ENCODE results near the gene HOXA10. TPM values are rescaled to one million over a fixed set of nuclear protein-coding genes. Genes with fewer than 3 reads are reported as not detected.

HOXA10 gene
- total RNA-seq, result not detected in 2 replicates

DNA sequence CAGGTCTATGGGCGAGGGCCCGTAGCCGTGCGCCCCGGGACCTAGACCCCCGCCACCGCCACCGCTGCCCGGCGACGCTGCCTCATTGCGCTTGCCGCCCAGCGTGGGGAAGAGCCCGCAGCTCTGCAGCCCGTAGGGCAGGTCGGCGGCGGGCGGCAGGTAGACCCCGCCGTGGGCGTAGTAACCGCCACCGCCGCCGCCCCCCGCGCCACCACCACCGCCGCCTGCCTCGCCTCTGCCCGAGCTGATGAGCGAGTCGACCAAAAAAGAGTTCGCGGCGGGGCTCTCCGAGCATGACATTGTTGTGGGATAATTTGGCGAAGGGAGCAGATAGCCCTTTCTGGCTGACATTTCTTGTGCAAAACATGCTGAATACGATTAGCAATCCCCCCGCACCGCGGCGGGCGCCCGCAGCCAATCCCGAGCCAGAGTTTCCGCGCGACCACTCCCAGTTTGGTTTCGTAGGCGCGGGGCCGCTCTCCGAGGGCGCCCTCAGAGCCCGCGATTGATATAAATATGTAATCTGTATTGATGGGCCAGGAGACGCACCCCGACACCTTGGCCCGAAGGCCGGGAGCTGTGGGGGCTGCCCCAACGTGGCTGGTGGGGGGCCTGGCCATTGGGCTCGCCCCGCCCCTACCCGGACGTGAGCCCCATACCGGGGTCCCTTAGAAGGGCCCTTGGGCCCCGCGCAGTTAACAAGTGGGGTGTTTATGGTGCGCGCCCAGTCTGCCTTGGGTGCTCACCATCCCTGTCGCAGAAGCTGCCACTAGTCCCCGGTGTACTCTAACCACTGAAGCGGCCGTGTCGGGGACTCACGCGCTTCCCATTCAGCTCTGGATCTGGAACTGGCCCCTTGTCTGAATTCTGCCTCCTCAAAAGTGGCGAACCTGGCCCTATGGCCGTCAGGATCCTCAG, at the start of gene HOXA10:
Gene HOXA10, minus strand, starts transcription at position 365 of the 918 bp plus-strand sequence. Its CDS starts 14 bp downstream, at position 351.

DNA sequence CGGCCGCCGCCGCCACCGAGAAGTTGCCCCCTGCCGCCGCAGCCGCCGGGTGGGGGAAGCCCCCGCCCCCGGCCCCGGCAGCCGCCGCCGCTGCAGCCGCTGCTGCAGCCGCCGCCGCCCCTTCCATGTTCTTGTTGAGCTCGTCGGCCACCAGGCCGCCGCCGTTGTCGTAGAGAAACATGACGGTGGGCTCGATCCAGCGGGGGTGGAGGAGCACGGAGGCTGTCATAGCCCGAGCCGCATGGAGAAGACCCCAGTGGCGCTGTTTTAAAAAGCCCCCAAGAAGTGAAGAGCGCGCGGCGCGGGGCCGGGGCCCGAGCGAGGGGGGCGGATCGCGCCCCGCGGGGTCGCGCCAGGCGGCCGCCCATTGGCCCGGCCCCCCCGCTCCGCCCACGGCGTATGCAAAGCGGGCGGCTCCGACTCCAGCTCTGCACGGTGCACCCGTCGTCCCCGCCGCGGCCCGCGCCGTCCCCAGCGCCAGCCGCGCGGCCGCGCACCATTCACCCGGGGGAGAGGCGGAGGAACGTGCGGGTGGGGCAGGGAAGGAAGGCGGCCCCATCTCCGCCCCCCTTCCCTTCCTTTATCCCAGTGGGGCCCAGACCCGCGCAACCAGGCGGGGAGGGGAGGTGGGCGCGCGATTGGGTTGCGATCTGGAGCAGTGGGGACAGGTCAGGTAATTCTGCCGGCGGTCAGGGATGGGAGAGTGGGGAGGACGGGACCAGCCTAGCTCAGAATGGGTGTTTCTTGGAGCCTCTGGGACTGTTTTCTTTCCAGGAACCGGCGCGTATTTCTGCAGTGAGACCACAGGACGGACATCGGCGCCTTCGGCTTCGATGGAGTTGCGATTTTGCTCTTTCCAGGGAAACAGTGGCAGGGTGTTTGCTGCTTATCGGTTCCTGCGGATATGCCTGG, 26.0 kb upstream of the HOXA10 start, which contains the start of gene HOXA13:
Gene HOXA13, minus strand, starts transcription at position 243 of the 912 bp plus-strand sequence. Its CDS starts 14 bp downstream, at position 229.

DNA sequence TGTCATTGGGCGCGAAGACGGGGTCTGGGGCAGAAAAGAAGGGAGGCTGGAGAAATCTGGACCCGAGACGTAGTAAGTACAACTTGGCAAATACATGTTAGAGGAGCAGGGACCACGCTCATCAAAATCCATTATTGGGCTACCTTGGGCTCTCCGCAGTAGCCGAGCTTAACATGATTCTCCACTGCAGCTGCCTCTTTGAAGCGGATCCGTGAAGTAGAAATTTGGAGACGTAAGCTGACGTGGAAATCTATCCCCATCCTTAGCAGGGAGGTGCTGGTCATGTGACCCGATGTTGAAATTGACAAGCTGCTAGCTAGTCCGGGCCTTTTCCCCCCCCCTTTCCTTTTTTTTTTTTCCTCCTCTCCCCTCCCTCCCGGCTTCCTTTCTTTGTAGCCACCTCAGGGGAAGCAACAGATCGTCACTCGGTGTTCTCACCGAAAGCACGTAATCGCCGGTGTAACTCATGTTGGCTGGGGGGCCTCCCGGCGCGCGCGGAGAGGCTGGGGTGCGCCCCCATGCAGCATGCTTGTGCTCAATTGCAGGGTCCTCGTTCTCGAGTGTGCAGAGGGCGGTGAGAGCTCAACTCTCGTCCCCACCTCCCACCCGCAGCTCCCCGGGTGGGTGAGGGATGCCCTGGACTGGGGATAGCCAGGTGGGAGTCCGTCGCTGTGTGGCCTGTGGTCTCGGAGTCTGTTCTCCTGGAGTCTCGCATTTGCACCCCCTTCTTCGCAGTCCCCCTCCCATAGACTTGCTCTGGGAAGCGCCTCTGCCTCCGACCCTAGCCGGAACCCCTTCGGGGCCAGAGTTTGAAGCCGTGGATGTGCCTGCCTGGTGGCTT, 11.1 kb upstream of the HOXA10 start, which contains the start of gene HOXA11:
Gene HOXA11, minus strand, starts transcription at position 220 of the 841 bp plus-strand sequence. Its CDS starts 88 bp downstream, at position 132.

DNA sequence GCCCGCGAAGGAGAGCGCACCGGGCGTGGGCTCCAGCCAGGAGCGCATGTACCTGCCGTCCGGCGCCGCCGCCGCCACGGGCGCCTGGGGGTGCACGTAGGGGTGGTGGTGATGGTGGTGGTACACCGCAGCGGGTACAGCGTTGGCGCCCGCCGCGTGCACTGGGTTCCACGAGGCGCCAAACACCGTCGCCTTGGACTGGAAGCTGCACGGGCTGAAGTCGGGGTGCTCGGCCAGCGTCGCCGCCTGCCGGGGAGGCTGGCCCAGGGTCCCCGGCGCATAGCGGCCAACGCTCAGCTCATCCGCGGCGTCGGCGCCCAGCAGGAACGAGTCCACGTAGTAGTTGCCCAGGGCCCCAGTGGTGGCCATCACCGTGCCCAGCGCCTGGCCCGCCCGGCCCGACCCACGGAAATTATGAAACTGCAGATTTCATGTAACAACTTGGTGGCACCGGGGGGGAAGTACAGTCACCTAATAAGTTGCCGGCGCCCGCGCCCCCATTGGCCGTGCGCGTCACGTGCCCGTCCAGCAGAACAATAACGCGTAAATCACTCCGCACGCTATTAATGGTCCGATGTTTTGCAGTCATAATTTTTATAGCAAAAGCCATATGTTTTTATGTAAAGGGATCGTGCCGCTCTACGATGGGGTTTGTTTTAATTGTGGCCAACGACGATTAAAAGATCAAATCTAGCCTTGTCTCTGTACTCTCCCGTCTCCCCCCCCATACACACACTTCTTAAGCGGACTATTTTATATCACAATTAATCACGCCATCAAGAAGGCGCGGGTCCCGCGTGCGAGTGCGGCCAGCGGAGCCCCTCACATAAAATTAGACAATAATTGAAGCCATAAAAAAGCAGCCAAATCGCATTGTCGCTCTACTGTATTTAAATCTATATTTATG, 8.8 kb downstream of the HOXA10 start, which contains the start of gene HOXA9:
Gene HOXA9, minus strand, starts transcription at position 449 of the 907 bp plus-strand sequence. Its CDS starts 80 bp downstream, at position 369.

DNA sequence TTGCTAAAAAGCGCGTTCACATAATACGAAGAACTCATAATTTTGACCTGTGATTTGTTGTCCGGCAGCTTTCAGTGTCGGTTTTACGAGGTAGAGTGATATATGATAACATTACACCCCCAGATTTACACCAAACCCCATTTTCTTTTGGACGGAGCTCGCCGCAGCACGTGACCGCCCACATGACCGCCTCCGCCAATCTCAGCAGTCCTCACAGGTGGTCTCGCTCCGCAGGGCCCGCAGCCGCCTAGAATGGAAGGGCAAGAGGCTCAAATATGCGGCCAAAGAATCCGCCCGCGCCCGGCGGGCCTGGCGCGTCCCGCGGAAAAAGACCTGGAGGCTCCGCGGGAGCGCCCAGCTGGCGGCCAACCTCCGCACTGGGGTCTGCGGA, 17.6 kb downstream of the HOXA10 start, which contains the start of gene HOXA7:
Gene HOXA7, minus strand, starts transcription at position 168 of the 391 bp plus-strand sequence. Its CDS starts 130 bp downstream, at position 38.

DNA sequence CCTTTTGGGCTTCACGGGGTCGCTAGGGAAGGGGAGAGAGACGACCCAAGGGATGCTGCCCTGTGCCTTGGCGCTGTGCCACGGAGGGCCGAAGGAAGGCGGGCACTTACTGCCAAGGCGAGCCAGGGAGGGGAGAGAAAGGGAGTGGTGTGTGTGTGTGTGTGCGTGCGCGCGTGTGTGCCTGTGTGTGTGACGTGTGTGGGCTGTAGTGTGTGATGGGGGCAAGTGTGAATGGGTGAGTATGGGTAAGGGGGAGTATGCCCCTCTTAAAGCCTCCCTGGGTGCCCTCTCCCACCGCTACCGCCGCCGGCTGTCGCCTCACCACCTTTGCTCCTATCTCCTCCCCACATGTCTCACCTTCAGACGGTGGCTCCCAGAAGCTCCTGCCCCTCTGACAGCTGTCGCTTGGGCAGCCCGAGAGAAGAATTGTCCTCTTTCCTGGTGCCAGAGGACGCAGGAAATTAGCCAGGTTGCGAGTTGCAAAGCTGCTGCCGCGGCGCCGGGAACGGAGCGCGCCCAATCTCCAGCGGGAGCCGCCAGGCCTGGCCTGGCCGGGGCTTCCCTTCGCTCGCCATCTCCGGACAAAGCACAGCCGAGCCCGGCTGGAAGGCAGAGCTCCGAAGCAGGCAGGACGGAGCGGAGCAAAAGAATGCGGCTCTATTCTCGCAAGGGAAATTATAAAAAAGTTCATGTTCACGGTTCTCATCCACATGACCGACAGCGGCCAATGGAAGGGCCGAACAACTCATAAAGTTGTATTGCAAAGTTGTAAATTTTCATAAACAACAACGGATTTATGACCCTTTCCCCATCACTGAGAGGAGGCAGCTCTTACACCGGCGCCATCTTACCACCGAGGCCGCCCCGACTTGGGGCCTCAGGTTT, 21.9 kb downstream of the HOXA10 start, which contains the start of gene HOXA3:
Gene HOXA3, minus strand, starts transcription at position 653 of the 885 bp plus-strand sequence. CDS start 41,943 bp downstream, outside the sequence.

DNA sequence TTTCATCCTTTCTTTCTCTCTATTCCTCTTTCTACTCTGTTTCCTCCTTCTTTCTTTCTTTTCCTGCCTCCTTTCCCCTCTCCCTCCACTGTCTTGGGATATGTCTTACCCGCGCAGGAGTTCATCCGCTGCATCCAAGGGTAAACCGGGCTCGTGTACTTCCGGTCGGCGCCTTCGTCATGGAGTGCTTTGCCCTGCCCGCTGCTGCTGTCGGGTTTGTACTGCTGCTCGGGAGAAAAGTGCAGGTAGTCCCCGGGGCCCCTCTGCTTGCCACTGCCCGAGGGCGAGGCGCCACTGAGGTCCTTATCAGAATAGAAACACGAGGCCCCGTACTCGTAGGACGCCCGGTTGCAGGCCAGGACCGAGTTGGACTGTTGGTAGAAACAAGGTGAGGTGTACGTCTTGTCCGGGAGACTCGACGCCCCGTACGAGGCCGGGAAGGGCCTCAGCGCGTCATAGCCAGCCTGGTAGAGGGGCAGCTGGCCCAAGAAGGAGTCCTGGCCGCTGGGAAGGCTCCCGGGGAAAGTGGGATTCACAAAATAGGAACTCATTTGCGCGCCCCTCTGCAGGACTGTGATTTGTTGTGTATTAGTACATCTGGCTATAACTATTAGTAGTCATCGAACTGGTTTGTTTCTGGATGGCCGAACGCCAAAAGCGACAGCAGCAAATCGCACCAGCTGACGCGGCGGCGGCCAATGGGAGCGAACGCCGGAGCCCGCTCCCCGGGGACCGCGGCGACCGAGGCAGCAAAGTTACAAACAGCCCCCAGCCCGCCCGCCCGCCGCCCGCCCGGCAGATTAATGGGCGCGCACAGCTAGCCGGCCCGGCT, 26.7 kb downstream of the HOXA10 start, which contains the start of gene HOXA6:
Gene HOXA6, minus strand, starts transcription at position 576 of the 832 bp plus-strand sequence. Its CDS starts 25 bp downstream, at position 551.

DNA sequence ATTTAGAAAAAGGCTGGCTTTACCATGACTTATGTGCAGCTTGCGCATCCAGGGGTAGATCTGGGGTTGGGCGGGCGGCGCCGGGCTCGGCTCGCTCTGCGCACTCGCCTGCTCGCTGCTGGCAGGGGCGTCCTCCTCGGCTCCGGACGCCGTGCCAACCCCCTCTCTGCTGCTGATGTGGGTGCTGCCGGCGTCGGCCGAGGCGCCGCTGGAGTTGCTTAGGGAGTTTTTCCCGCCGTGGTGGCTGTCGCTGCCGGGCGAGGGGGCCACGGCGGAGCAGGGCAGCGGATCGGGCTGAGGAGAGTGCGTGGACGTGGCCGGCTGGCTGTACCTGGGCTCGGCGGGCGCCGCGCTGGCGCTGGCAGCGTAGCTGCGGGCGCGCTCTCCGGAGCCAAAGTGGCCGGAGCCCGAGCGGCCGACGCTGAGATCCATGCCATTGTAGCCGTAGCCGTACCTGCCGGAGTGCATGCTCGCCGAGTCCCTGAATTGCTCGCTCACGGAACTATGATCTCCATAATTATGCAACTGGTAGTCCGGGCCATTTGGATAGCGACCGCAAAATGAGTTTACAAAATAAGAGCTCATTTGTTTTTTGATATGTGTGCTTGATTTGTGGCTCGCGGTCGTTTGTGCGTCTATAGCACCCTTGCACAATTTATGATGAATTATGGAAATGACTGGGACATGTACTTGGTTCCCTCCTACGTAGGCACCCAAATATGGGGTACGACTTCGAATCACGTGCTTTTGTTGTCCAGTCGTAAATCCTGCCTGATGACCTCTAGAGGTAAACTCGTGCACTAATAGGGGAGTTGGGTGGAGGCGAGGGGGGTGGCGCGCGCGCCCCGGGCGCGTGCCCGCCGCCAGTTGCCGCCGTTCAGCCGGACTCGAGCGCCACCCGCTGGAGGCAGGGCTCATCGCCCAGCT, 30.8 kb downstream of the HOXA10 start, which contains the start of gene HOXA5:
Gene HOXA5, minus strand, starts transcription at position 659 of the 927 bp plus-strand sequence. Its CDS starts 74 bp downstream, at position 585.

DNA sequence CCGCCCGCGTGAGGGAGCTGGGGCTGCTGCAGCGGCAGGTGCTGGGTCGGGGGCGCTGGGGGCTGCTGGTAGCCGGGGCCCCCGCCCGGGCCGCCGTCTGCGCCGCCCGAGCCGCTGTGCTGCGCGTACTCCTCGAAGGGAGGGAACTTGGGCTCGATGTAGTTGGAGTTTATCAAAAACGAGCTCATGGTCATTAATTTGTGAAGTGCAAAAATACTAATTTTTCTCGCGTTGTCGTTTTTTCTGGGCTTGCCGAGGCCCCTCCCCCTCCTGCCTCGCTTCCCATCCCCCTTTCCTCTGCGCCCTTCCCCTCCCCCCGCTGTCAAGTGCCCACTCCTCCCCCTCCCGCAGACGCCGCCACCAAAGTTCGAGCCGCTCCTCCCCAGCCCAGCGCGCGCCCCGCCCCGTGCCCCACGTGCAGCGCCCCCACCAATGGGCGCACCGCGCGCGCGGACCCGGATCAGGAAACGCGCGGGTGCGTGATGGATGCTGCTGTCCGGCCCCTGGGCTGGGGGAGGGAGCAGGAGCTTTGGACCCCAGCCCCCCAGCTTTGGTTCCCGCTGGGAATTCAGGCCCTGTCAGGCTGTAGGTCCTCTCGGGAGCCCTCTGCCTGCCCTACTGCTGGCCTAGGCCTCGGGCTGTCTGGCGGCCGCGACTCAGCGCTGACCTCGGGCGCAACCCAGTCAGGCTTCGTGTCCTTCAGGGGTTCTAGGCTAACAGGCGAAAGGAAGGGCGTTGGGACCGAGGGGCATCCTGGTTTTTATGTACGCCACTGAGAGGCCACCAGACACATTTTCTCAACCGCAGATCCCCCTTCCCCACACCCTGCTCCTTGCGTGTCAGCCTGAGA, 43.4 kb downstream of the HOXA10 start, which contains the start of gene HOXA4:
Gene HOXA4, minus strand, starts transcription at position 218 of the 850 bp plus-strand sequence. Its CDS starts 24 bp downstream, at position 194.

Small RNA genes lying within 50 kb of the gene (small RNA-seq; reads per million reads assigned to genes)
- gene AC004080.5 (not detected), gene RF02140 (not detected), gene RF02141 (not detected)

Other genes with a start within 250 kb of the HOXA10 start
- gene HOXA1, start 78.3 kb downstream of the HOXA10 start, total RNA-seq, result under 0.01 TPM in 1 of 2 replicates, not detected in the other
- 0.12 and 0.32 TPM in 2 replicates for gene HOXA2, start 71.6 kb downstream of the HOXA10 start, total RNA-seq
- not detected in 2 replicates for gene HOXA4, start 43.6 kb downstream of the HOXA10 start, total RNA-seq
- gene HOXA5, start 30.6 kb downstream of the HOXA10 start, total RNA-seq, result not detected in 2 replicates
- gene HOXA6, start 26.5 kb downstream of the HOXA10 start, total RNA-seq, result not detected in 2 replicates
- not detected in 2 replicates for gene HOXA3, start 21.7 kb downstream of the HOXA10 start, total RNA-seq
- not detected in 2 replicates for gene HOXA7, start 17.6 kb downstream of the HOXA10 start, total RNA-seq
- gene HOXA9, start 8.8 kb downstream of the HOXA10 start, total RNA-seq, result 0.36 TPM in 1 of 2 replicates, not detected in the other
- not detected in 2 replicates for gene HOXA11, start 10.9 kb upstream of the HOXA10 start, total RNA-seq
- gene HOXA13, start 25.8 kb upstream of the HOXA10 start, total RNA-seq, result not detected in 2 replicates
- not detected in 2 replicates for gene EVX1, start 68.5 kb upstream of the HOXA10 start, total RNA-seq

All from hair follicle dermal papilla cell (primary cell).